ENCODE results near the gene SUPT6H.

The SUPT6H gene

GRCh38 chr17:28740406-28741357 lies 78.7 kb downstream of the SUPT6H start:
- FAIRE-seq = no peak

GRCh38 chr17:28741358-28742349 lies 79.6 kb downstream of the SUPT6H start:
- no peak for FAIRE-seq

- FAIRE-seq = no peak
Observed at GRCh38 chr17:28743243-28744103, 81.5 kb downstream of the SUPT6H start, which contains the start of gene TRAF4. Gene TRAF4, plus strand, starts transcription at chr17:28744011. Its CDS starts 102 bp downstream, at chr17:28744113.

- FAIRE-seq = no peak
Observed at GRCh38 chr17:28744104-28744971, 82.3 kb downstream of the SUPT6H start.

GRCh38 chr17:28744972-28745785 lies 83.2 kb downstream of the SUPT6H start:
- FAIRE-seq = no peak

- no peak for FAIRE-seq
Observed at GRCh38 chr17:28745786-28746411, 83.9 kb downstream of the SUPT6H start.

- FAIRE-seq = no peak
Observed at GRCh38 chr17:28746611-28747050, 84.6 kb downstream of the SUPT6H start.

- FAIRE-seq = no peak
Observed at GRCh38 chr17:28747051-28747691, 85.2 kb downstream of the SUPT6H start.

- FAIRE-seq = no peak
Observed at GRCh38 chr17:28747801-28748750, 86.1 kb downstream of the SUPT6H start.

GRCh38 chr17:28748852-28749515 lies 87.0 kb downstream of the SUPT6H start:
- FAIRE-seq = no peak

GRCh38 chr17:28749516-28750177 lies 87.6 kb downstream of the SUPT6H start:
- FAIRE-seq = no peak

GRCh38 chr17:28750178-28751047 lies 88.4 kb downstream of the SUPT6H start:
- FAIRE-seq = no peak

- FAIRE-seq = no peak
Observed at GRCh38 chr17:28751600-28752366, 89.8 kb downstream of the SUPT6H start.

Data from islet of Langerhans (tissue), 1 donor.